UCSD-AML1 (cell line): ENCODE data around the gene FAM50A.

Experiments
- DNase-seq: peaks from one replicate; lab custom pipeline; 2025; ENCODE audit not compliant: unreplicated experiment; lab: John Stamatoyannopoulos, UW

FAM50A gene

GRCh38 chrX:154463611-154464220 lies 19.8 kb downstream of the FAM50A start:
- DNase-seq = no peak

- no peak for DNase-seq
Observed at GRCh38 chrX:154464806-154465365, 20.9 kb downstream of the FAM50A start.

GRCh38 chrX:154465601-154466000 lies 21.7 kb downstream of the FAM50A start:
- no peak for DNase-seq

DNA sequence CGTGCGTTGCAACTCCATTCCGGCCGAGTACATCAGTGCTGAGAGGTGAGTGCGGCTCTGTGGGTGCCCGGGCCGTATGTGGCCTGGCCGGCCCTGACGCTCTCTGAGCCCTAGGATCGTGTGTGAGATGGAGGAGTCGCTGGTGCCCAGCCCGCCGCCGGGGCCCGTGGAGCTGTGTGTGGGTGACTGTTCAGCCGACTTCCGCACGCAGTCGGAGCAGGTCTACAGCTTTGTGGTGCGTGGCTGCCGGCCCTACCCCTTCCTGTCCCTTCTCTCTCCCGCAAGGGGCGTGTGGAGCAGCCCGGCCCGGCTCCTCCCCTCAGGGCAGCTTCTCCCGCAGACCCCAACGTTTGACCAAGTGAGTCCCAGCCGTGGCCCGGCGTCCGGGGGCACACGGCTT lies 22.1 kb downstream of the FAM50A start:
- no peak for DNase-seq

GRCh38 chrX:154466907-154467306 lies 23.0 kb downstream of the FAM50A start:
- no peak for DNase-seq

GRCh38 chrX:154467556-154467955 lies 23.6 kb downstream of the FAM50A start:
- no peak for DNase-seq

DNA sequence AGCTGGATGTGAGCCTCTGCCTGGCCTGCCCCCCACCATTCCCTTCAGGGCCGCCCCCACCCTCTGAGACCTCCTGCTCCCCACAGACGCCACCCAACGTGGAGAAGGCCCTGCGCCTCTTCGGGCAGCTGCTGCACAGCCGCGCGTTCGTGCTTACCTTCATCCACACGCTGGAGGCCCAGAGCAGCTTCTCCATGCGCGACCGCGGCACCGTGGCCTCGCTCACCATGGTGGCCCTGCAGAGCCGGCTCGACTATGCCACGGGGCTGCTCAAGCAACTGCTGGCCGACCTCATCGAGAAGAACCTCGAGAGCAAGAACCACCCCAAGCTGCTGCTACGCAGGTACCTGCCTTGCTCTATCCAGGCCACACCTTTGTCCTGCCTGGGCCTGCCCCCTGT lies 24.3 kb downstream of the FAM50A start:
- DNase-seq = no peak

DNA sequence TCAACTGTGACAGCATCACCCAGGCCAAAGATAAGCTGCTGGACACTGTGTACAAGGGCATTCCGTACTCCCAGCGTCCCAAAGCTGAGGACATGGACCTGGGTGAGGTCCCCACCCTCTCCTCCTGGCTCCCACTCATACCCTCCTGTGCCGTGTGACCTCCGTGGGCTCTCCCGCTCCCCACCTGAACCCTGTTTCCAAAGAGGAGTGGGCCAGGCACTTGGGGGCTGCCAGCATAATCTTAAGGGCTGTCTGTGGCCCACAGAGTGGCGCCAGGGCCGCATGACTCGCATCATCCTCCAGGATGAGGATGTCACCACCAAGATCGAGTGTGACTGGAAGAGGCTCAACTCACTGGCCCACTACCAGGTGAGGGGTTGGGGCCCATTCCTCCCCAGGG lies 25.2 kb downstream of the FAM50A start:
- DNase-seq = no peak

DNA sequence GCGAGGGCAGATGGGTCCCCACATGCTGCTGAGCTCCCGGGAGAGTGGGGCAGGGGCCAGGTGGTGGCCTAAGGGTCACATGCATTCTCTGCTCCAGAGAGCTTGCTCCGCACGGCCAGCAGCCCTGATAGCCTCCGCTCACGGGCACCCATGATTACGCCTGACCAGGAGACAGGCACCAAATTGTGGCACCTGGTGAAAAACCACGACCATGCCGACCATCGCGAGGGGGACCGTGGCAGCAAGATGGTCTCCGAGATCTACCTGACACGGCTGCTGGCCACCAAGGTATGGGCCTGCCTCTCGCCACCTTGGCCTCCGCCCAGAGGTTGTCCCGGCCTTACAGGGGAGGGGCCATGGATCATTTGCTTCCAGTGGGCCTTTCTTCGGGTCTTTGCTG lies 25.9 kb downstream of the FAM50A start:
- no peak for DNase-seq

- no peak for DNase-seq
Observed at GRCh38 chrX:154470434-154470833, 26.5 kb downstream of the FAM50A start.

DNA sequence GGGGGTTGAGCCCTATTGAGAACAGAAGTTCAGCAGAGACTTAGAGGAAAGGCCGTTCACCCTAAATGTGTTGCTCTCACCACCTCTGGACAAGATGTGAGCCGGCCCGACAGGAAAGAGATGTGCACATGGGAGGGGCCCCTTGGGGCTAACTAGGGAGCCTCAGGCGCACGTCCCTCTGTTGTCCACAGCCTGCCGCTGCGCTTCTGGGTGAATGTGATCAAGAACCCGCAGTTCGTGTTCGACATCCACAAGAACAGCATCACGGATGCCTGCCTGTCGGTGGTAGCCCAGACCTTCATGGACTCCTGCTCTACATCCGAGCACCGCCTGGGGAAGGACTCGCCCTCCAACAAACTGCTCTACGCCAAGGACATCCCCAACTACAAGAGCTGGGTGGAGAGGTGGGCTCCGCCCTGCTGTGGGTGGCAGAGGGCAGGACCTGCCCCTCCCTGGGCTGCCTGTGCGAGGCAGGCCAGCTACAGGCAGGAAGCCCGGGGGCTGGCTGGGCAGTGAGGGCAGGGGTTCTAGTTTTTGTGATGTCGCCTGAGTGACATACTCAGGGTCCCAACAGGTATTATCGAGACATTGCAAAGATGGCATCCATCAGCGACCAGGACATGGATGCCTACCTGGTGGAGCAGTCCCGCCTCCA lies 27.1 kb downstream of the FAM50A start:
- DNase-seq = no peak

- no peak for DNase-seq
Observed at GRCh38 chrX:154471839-154472684, 28.1 kb downstream of the FAM50A start.

- no peak for DNase-seq
Observed at GRCh38 chrX:154472685-154473632, 29.0 kb downstream of the FAM50A start.

DNA sequence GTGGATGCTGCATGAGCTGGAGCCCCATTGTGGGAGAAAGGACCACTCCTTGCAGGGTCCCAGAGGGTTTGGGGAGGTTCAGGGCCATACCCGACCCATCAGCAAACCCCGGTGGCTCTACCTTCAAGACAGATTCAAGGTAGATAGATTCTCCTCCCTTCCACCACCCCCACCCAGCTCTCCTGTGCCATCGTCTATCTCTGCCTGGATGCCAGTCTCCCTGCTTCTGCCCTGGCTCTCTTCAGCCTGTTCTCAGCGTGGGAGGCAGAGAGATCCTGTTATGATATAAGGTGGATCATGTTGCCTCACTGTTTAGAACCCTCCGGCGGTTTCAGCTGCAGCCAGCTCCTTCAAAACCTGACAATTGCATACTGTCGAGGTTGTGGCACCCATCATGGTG lies 29.7 kb downstream of the FAM50A start:
- DNase-seq = no peak

DNA sequence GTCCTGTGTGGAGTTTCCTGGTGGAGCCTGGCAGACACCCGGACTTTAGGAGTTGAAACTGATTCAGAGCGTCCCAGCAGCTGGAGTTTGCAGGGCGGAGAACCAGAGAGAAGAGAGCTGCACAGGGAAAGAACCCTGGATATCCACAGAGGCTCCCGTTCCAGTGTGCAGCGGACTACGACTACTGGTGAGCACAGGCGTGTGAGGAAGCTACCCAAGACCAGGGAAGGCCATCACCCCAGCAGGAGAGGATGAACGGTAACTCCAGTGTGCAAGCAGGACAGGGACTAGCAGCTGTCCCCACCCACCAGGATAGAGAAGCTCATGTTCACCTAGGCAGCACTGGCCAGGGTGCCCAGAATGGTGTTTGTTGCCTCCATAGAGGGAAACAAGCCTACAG lies 32.9 kb downstream of the FAM50A start:
- no peak for DNase-seq

DNA sequence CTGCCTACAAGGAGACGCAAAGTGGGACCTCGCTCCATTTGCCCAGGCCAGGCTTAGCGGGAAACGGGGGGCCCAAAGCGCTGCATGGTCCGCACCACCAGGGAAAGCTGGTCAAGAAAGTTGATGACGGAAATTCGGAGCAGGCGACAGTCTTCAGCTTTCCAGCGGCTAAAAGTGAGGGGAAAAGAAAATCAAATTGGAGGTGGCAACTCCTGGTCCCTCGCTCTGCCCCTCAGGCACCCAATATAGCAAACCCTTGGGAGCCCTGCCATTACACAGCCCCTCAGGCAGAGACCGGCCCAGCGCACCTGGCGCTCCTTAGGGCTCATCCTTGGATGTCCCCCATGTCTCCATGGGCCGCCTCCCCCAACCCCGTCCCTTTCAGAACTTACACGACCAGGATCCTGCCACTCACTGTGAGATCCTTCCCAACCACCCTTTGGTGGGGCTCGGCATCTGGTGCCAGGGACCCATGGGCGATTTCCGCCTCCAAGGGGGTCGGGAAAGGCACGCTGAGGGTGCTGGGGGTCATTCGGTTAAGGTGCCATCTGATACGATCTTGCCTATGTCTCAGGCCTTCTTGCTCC lies 34.0 kb downstream of the FAM50A start:
- DNase-seq = no peak

- DNase-seq = peak; percentile 92
Observed at GRCh38 chrX:154478728-154479622, 35.0 kb downstream of the FAM50A start, which contains the start of gene LAGE3. TSS of gene LAGE3 (minus strand) at chrX:154479281. CDS start at chrX:154478915, 366 bp downstream.

- DNase-seq = no peak
Observed at GRCh38 chrX:154481195-154481594, 37.3 kb downstream of the FAM50A start.

- no peak for DNase-seq
Observed at GRCh38 chrX:154481911-154482601, 38.1 kb downstream of the FAM50A start.
